Measurements from ENCODE around the gene PAQR8. TPM values are rescaled to one million over a fixed set of nuclear protein-coding genes. Genes with fewer than 3 reads are reported as not detected.

The PAQR8 gene, protein sequence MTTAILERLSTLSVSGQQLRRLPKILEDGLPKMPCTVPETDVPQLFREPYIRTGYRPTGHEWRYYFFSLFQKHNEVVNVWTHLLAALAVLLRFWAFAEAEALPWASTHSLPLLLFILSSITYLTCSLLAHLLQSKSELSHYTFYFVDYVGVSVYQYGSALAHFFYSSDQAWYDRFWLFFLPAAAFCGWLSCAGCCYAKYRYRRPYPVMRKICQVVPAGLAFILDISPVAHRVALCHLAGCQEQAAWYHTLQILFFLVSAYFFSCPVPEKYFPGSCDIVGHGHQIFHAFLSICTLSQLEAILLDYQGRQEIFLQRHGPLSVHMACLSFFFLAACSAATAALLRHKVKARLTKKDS
- total RNA-seq (10 to 100 TPM; 14.6 to 46.1 (median 19.6) TPM), polyA plus RNA-seq (1 to 10 TPM; 4.0 to 5.2 (median 5.2) TPM)
- long read RNA-seq, donor 1, full-length matches to known transcripts, result 18 of 18 reads
- long read RNA-seq, donor 1, partial matches to known transcripts, result 0 of 18 reads
- long read RNA-seq, donor 1, other reads (novel, unspliced or antisense), result 0 of 18 reads
- long read RNA-seq, donor 2, full-length matches to known transcripts, result 19 of 19 reads
- long read RNA-seq, donor 2, partial matches to known transcripts, result 0 of 19 reads
- long read RNA-seq, donor 2, other reads (novel, unspliced or antisense), result 0 of 19 reads
- long read RNA-seq, donor 3, full-length matches to known transcripts, result 9 of 9 reads
- long read RNA-seq, donor 3, partial matches to known transcripts, result 0 of 9 reads
- long read RNA-seq, donor 3, other reads (novel, unspliced or antisense), result 0 of 9 reads
- long read RNA-seq, donor 4, full-length matches to known transcripts, result 2 of 2 reads
- long read RNA-seq, donor 4, partial matches to known transcripts, result 0 of 2 reads
- long read RNA-seq, donor 4, other reads (novel, unspliced or antisense), result 0 of 2 reads
- long read RNA-seq, donor 5, full-length matches to known transcripts, result 15 of 15 reads
- long read RNA-seq, donor 5, partial matches to known transcripts, result 0 of 15 reads
- long read RNA-seq, donor 5, other reads (novel, unspliced or antisense), result 0 of 15 reads
- long read RNA-seq, donor 6, full-length matches to known transcripts, result 28 of 28 reads
- long read RNA-seq, donor 6, partial matches to known transcripts, result 0 of 28 reads
- long read RNA-seq, donor 6, other reads (novel, unspliced or antisense), result 0 of 28 reads
- long read RNA-seq, donor 7, full-length matches to known transcripts, result 26 of 26 reads
- long read RNA-seq, donor 7, partial matches to known transcripts, result 0 of 26 reads
- long read RNA-seq, donor 7, other reads (novel, unspliced or antisense), result 0 of 26 reads
- long read RNA-seq, donor 8, full-length matches to known transcripts, result 13 of 13 reads
- long read RNA-seq, donor 8, partial matches to known transcripts, result 0 of 13 reads
- long read RNA-seq, donor 8, other reads (novel, unspliced or antisense), result 0 of 13 reads
- long read RNA-seq, donor 9, full-length matches to known transcripts, result 8 of 8 reads
- long read RNA-seq, donor 9, partial matches to known transcripts, result 0 of 8 reads
- long read RNA-seq, donor 9, other reads (novel, unspliced or antisense), result 0 of 8 reads
- long read RNA-seq, donor 10, full-length matches to known transcripts, result 10 of 10 reads
- long read RNA-seq, donor 10, partial matches to known transcripts, result 0 of 10 reads
- long read RNA-seq, donor 10, other reads (novel, unspliced or antisense), result 0 of 10 reads

DNA sequence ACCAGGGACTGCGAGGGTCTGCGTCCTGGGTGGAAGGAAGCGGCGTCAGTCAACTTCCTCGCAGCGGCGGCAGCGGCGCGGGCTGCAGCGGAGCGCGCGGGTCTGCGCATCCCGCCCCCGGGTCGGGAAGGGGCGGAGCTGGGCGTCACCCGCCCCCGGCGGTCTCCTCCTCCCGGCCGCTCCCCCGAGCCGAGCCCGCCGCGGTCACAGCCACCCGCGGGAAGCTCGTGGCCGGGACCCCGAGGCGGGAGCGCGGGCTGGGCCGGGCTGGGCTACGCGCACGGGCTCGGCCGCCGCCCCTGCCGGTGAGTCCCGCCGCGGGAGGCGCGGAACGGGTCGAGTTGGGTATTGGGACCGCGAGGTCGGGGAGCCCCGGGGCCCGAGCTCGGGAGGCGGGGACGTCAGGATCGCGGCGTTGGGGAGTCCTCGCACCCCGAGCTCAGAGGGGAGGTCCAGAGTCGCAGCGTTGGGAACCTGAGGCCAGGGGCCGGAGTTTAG lies at the start of gene PAQR8:
PAQR8 (plus strand) TSS at position 207 of the 498 bp plus-strand sequence. CDS start 41,063 bp downstream, outside the sequence.
- DNase-seq, result peak; percentile 74 to 96
- Histone ChIP-seq H3K9me3 (no peaks in the 10 kb centered on the region), H3K4me1 (peaks cover 9 to 58% (median 34%) of the 10 kb centered on the region in 4 donors), H3K4me3 (peak within 1 kb of the TSS; percentile 80 to 93 (median 86)), H3K27ac (peak within 1 kb of the TSS; percentile 57 to 93 (median 88)), H3K27me3 (no peaks in the 10 kb centered on the region), H3K36me3 (peaks cover 0 to 5% (median 0%) of the 10 kb centered on the region in 4 donors)
- intact Hi-C loops (cut with DNase I; ENCODE audit: low total_unique reads), result no loop called here
- 0 to 1% (median 0%) methylated on average over 5 to 64 of the region's 69 CpGs for WGBS, 5 donors
- TF ChIP-seq CTCF (IDR thresholded peaks at IDR 0.05), result no peak
- TF ChIP-seq POLR2AphosphoS5 (IDR thresholded peaks at IDR 0.05), result peak; percentile 4 to 80 (median 50)

GRCh38 chr6:52312461-52312860 lies 49.5 kb upstream of the PAQR8 start:
- intact Hi-C loops (cut with DNase I; ENCODE audit: low total_unique reads), result no loop called here
- Histone ChIP-seq H3K9me3 (no peaks in the 10 kb centered on the region), H3K4me1 (peaks cover 0 to 12% (median 2%) of the 10 kb centered on the region in 4 donors), H3K4me3 (no peak overlapping the region), H3K27ac (no peak overlapping the region), H3K36me3 (no peaks in the 10 kb centered on the region), H3K27me3 (no peaks in the 10 kb centered on the region)
- WGBS, 5 donors, result 91 to 98% (median 91%) methylated on average over 2 of the region's 2 CpGs
- DNase-seq, result no peak
- TF ChIP-seq CTCF (IDR thresholded peaks at IDR 0.05) (no peak), POLR2A (IDR thresholded peaks at IDR 0.05) (no peak), POLR2AphosphoS5 (IDR thresholded peaks at IDR 0.05) (no peak), EP300 (IDR thresholded peaks at IDR 0.05) (no peak)

DNA sequence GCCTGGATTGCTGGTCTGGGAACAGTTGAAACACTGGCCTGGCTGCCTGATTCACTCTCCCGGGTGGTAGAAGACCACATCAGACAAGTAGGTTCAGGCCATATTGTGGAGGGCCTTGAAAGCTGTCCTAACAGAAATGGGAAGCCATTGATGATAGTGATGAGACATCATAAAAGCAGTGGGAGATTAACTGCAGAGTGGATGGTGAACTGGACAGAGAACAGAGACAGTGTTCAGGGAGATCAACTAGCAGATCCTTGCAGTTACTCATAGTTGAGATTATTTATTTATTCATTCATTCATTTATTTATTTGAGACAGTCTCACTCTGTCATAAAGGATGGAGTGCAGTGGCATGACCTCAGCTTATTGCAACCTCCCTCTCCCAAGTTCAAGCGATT lies 47.2 kb upstream of the PAQR8 start:
- H3K4me1 ChIP-seq, result peaks cover 0 to 23% (median 7%) of the 10 kb centered on the region in 4 donors
- intact Hi-C loops (cut with DNase I; ENCODE audit: low total_unique reads), result no loop called here
- no peak overlapping the region for H3K27ac ChIP-seq
- TF ChIP-seq CTCF (IDR thresholded peaks at IDR 0.05), result no peak
- TF ChIP-seq POLR2AphosphoS5 (IDR thresholded peaks at IDR 0.05), result no peak
- TF ChIP-seq POLR2A (IDR thresholded peaks at IDR 0.05), result no peak
- no peak for TF ChIP-seq EP300 (IDR thresholded peaks at IDR 0.05)
- H3K36me3 ChIP-seq, result no peaks in the 10 kb centered on the region
- DNase-seq, result no peak
- H3K9me3 ChIP-seq, result no peaks in the 10 kb centered on the region
- WGBS, 5 donors, result 79 to 94% (median 84%) methylated on average over 2 of the region's 2 CpGs
- H3K27me3 ChIP-seq, result no peaks in the 10 kb centered on the region
- no peak overlapping the region for H3K4me3 ChIP-seq
